ENCODE data around the gene PAH.
"Not testable (repeated sequence)": the region's sequence is repeated elsewhere in the genome, so short reads cannot be mapped to it uniquely, and the experiment has no call there.

PAH gene

GRCh38 chr12:102888511-102888910, 28.5 kb downstream of the PAH start:
- no peak for DNase-seq

GRCh38 chr12:102885043-102885932, 31.8 kb downstream of the PAH start:
- DNase-seq: no peak

- peak; percentile 40 to 72 for DNase-seq
These were observed 33.7 kb downstream of the PAH start for GRCh38 chr12:102883204-102883799.

GRCh38 chr12:102880783-102881182, 36.3 kb downstream of the PAH start:
- no peak for DNase-seq

- peak; percentile 92 to 93 for DNase-seq
These were observed 37.8 kb downstream of the PAH start for GRCh38 chr12:102879144-102879763.

GRCh38 chr12:102876883-102877282, 40.2 kb downstream of the PAH start:
- DNase-seq: peak in 1 of 2 experiments; percentile 28

- DNase-seq: no peak
These were observed 42.2 kb downstream of the PAH start for GRCh38 chr12:102874819-102875218.

- no peak for DNase-seq
These were observed 44.0 kb downstream of the PAH start for GRCh38 chr12:102873077-102873476.

GRCh38 chr12:102871014-102871413, 46.0 kb downstream of the PAH start:
- DNase-seq: no peak

GRCh38 chr12:102869571-102869970, 47.5 kb downstream of the PAH start:
- no peak for DNase-seq

GRCh38 chr12:102865821-102866615, 51.0 kb downstream of the PAH start:
- DNase-seq: no peak

GRCh38 chr12:102862486-102862885, 54.6 kb downstream of the PAH start:
- no peak for DNase-seq

GRCh38 chr12:102851246-102851645, 65.8 kb downstream of the PAH start:
- no peak for DNase-seq

- no peak for DNase-seq
These were observed 67.2 kb downstream of the PAH start for GRCh38 chr12:102849722-102850447.

GRCh38 chr12:102848832-102849231, 68.2 kb downstream of the PAH start:
- DNase-seq: no peak

- no peak for DNase-seq
These were observed 69.9 kb downstream of the PAH start for GRCh38 chr12:102847131-102847530.

- DNase-seq: no peak
These were observed 83.2 kb downstream of the PAH start for GRCh38 chr12:102833687-102834441.

- not testable (repeated sequence) for DNase-seq
These were observed 84.2 kb downstream of the PAH start for GRCh38 chr12:102832826-102833225.

- DNase-seq: no peak
These were observed 92.7 kb downstream of the PAH start for GRCh38 chr12:102824218-102824835.

GRCh38 chr12:102821149-102821548, 95.9 kb downstream of the PAH start:
- DNase-seq: no peak

- peak; percentile 38 to 49 for DNase-seq
These were observed 100.1 kb downstream of the PAH start for GRCh38 chr12:102816816-102817434.

All from SHP77 (cell line).